ENCODE measurements around the gene PRR7.
A peak's percentile ranks its signal among the peaks of the same experiment; 100 is the strongest.
"Not testable (repeated sequence)": the region's sequence is repeated elsewhere in the genome, so short reads cannot be mapped to it uniquely, and the experiment has no call there.

PRR7 gene, protein sequence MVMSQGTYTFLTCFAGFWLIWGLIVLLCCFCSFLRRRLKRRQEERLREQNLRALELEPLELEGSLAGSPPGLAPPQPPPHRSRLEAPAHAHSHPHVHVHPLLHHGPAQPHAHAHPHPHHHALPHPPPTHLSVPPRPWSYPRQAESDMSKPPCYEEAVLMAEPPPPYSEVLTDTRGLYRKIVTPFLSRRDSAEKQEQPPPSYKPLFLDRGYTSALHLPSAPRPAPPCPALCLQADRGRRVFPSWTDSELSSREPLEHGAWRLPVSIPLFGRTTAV

DNA sequence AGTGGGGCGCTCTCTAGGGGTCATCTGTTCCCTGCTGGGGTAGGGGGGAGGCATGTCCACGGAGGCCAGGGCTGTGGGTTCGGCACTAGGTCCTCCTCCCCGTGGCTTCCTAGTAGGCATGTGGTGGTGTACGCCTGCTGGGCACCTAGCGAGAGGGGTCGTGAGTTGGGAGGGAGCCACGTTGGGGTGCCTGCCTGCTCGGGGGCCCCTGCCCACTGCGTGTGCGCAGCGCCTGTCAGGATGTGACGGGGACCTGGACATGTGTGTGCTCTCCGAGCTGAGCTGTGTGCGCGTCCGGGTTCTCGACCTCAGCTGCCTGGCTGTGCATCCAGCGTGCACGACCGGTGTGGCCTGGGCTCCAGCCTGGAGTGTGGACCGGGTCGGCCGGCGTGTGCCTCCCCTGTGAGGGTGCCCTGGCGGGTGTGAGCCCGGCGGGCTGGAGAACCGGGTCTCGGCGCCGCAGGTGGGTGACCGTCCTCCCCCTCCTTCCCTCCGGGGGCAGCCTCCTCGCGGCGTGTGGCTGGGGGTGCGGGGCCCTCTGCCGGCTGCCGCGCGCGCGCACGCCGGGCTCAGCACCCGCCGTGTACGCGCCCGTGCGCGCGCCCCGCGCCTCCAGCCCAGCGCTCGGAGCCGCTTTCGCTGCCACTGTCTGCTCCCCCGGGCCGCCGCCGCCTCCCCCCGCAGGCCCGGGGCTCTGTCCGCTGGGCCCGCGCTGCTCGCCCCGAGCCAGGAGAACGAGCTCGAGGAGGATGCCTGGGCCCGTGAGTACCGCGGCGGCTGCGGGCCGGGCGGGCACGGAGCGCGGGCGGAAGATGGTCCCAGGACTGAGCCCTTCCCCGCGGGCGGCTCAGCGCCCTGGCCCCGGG, at the start of gene PRR7:
Gene PRR7, plus strand, starts transcription at position 615 of the 866 bp plus-strand sequence. CDS start 8,254 bp downstream, outside the sequence.
- DNase-seq = peak; percentile 18 to 23

GRCh38 chr5:177397875-177398390, 48.7 kb upstream of the PRR7 start:
- no peak for DNase-seq

GRCh38 chr5:177399997-177400868, 46.4 kb upstream of the PRR7 start, which contains the start of gene PFN3:
Gene PFN3 (minus strand): TSS chr5:177400661. CDS start chr5:177400576, 85 bp downstream.
- no peak for DNase-seq

- peak in 1 of 2 donors; percentile 6 for DNase-seq
Observed at GRCh38 chr5:177402271-177403043, 44.2 kb upstream of the PRR7 start.

GRCh38 chr5:177403102-177403791, 43.4 kb upstream of the PRR7 start:
- DNase-seq = no peak

GRCh38 chr5:177403792-177404640, 42.6 kb upstream of the PRR7 start:
- DNase-seq = peak; percentile 60 to 88

- no peak for DNase-seq
Observed at GRCh38 chr5:177404641-177405179, 41.9 kb upstream of the PRR7 start.

- no peak for DNase-seq
Observed at GRCh38 chr5:177405312-177405711, 41.3 kb upstream of the PRR7 start.

- DNase-seq = peak; percentile 27 to 62
Observed at GRCh38 chr5:177405805-177406204, 40.8 kb upstream of the PRR7 start.

DNA sequence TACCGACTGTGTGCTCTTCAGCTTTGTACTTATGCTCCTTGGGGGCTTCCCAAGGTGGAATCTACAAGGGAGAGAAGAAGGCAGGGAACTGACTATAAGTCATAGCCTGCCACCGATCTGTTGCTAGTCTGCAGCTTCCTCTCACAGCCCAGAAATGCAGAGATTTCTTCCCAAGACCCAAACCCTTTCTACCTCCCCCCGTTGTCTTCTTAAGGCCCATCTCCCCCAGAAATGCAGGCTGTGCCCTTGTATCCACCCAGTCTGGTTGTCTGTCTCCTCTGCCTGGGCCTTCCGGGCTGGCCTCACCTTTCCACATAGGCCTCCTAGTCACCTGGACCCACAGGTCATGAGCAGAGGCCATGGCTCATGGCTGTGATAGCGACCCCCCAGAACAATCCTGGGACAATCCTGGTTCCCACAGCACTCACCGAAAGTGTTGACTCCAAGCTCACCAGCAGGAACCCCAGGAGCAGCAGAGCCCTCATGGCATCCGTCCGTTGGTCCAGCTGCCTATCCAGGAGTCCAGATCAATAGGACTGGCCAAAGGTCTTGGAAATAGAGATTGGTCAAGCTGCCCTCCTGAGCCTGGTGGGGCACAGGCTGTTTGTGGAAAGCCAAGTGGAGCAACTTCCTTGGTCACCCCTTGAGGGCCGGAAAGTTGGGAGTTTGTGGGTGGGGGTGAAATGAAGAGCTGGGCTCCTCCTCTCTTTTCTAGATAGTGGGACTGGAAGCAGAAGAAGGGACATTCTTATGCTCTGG, 37.4 kb upstream of the PRR7 start, which contains the start of gene F12:
Gene F12, minus strand, starts transcription at position 522 of the 759 bp plus-strand sequence. Its CDS starts 37 bp downstream, at position 485.
- no peak for DNase-seq

DNA sequence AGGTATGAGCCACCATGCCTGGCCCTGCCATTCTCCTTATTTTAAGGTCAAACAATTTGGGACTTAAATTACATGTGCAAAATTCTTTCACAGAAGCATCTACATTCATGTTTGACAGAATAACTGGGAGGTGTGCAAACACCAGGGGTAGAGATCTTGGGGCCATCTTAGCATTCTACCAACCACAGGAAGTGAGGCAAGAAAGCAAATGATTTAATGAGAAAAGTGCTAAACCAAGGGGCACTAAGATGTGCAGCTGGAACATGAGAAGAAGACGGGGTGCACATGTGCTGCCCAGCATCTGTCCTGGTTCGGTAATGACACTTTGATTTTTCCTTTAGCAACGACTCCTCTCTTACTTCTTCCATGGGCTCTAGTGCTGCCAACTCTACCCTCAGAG, 36.0 kb upstream of the PRR7 start:
- no peak for DNase-seq

- DNase-seq = peak in 1 of 2 donors; percentile 12
Observed at GRCh38 chr5:177412603-177413233, 33.9 kb upstream of the PRR7 start.

DNA sequence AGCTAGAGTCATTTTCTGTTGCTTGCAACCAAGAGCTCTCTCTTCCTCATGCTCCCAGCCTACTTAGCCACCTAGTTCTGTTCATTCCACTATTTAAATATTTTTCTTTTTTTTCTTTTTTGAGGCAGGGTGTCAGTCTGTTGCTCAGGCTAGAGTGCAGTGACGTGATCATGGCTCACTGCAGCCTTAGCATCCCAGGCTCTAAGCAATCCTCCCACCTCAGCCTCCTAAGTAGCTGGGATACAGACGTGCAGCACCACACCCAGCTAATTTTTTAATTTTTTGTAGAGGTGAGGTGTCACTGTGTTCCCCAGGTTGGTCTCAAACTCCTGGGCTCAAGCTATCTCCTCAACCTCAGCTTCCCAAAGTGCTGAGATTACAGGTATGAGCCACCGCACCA, 32.1 kb upstream of the PRR7 start:
- no peak for DNase-seq

DNA sequence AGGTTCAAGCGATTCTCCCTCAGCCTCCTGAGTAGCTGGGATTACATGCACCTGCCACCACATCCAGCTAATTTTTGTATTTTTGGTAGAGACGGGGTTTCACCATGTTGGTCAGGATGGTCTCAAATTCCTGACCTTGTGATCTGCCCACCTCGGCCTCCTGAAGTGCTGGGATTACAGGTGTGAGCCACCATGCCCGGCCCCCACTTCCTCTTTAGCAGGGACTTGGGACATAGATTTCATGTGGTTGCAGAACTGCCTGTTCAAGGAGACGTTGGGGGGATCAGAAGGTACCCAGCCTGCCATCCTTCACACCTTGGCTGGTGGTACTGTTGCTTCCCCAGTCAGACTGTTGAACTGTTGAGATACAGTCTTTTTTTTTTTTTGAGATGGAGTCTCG, 29.5 kb upstream of the PRR7 start:
- not testable (repeated sequence) for DNase-seq

GRCh38 chr5:177419046-177419445, 27.6 kb upstream of the PRR7 start:
- DNase-seq = no peak

GRCh38 chr5:177420472-177420871, 26.1 kb upstream of the PRR7 start:
- DNase-seq = not testable (repeated sequence)

DNA sequence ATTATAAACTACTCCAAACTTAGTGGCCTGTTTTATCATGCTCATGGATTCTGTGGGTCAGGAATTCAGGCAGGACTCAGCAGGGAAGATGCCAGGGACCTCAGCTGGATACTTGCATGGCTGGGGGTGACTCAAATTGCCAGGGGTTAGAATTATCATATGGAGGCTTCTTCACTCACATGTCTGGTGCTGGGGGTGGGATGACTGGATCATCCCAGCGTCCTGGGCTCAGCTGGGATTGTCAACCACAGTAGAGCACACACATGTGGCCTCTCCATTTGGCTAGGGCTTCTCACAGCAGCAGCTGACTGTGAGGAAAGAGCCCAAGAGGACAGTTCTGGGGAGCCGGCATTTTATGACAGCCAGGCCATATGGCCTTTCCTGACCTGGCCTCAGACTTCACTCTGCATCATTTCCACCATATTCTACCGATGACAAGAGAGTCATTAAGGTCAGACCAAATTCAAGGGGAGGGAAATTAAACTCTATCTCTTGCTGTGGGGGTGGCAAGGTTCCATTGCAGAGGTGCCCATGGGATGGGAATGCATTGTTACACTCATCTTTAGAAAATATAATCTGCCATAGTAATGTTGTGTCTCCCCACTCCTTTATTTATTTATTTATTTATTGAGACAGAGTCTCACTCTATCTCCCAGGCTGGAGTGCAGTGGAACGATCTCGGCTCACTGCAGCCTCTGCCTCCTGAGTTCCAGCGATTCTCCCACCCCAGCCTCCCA, 25.4 kb upstream of the PRR7 start:
- DNase-seq = no peak

DNA sequence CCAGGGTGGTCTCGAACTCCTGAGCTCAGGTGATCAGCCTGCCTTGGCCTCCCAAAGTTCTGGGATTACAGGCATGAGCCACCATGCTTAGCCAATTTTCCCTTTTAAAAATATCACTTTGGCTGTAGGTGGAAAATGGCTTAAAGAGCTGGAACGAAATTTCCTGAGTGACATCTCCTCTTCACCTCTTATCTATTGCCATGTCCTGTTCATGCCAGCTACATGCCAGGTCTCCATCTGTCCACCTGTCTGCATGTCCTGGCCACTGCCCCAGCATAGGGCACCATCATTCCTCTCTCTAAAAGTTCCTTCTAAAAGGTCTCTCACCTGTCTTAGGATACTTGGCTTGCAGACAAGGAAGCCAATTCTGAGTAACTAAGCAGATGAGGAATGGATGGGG, 22.9 kb upstream of the PRR7 start:
- DNase-seq = no peak

Measured in bone marrow (tissue), 2 donors.